Mesodermal cell (in vitro differentiated cells): ENCODE data around the gene KNDC1.

Experiments
- H3K27ac ChIP-seq: 2 replicates; pipeline ENCODE4 v1.7.0; 2013; ENCODE audit warnings: mild to moderate bottlenecking, low read depth, low read length, moderate library complexity; ENCODE audit not compliant: severe bottlenecking
- H3K36me3 ChIP-seq: 2 replicates; pipeline ENCODE4 v1.7.1; 2013; ENCODE audit warnings: mild to moderate bottlenecking, low read length, moderate library complexity; ENCODE audit not compliant: control insufficient read depth, insufficient read depth
- H3K4me1 ChIP-seq: one replicate; pipeline ENCODE4 v1.7.1; 2013; ENCODE audit warnings: mild to moderate bottlenecking, low read length; ENCODE audit not compliant: insufficient read depth, control insufficient read depth, poor library complexity, severe bottlenecking
- H3K4me3 ChIP-seq: 2 replicates; pipeline ENCODE4 v1.7.0; 2013; ENCODE audit warnings: low read length, control low read depth, mild to moderate bottlenecking; ENCODE audit not compliant: insufficient read depth, poor library complexity, severe bottlenecking; ENCODE audit errors: extremely low read depth
- H3K9me3 ChIP-seq: 2 replicates; pipeline ENCODE4 v1.7.1; 2013; ENCODE audit warnings: mild to moderate bottlenecking, low read length, moderate library complexity; ENCODE audit not compliant: control insufficient read depth
- WGBS, 2 experiments: methylation state at CpG; one replicate each; pipeline ENCODE4 v1.1.5; 2013; ENCODE audit warnings: missing lambda C conversion rate in 2 of 2; ENCODE audit not compliant: insufficient coverage in 2 of 2; 5-methylcytosine and 5-hydroxymethylcytosine counted together

Gene KNDC1

GRCh38 chr10:133157662-133158436 lies 2.2 kb upstream of the KNDC1 start:
- 89 to 92% methylated on average over 31 of the region's 34 CpGs for WGBS, 2 experiments
- Histone ChIP-seq H3K4me1 (peaks cover 22% of the 10 kb centered on the region), H3K27ac (peak overlapping the region; percentile 53), H3K9me3 (no peaks in the 10 kb centered on the region), H3K36me3 (no peaks in the 10 kb centered on the region), H3K4me3 (no peak overlapping the region)

GRCh38 chr10:133158437-133158755 lies 1.6 kb upstream of the KNDC1 start:
- Histone ChIP-seq H3K27ac (no peak overlapping the region), H3K36me3 (no peaks in the 10 kb centered on the region), H3K4me3 (no peak overlapping the region), H3K9me3 (no peaks in the 10 kb centered on the region), H3K4me1 (peaks cover 22% of the 10 kb centered on the region)
- WGBS, 2 experiments = 85 to 90% methylated on average over 11 to 12 of the region's 12 CpGs

GRCh38 chr10:133158756-133159610 lies 1.0 kb upstream of the KNDC1 start:
- no peaks in the 10 kb centered on the region for H3K9me3 ChIP-seq
- H3K36me3 ChIP-seq = no peaks in the 10 kb centered on the region
- no peak overlapping the region for H3K4me3 ChIP-seq
- peaks cover 22% of the 10 kb centered on the region for H3K4me1 ChIP-seq
- 76% methylated on average over 16 to 20 of the region's 23 CpGs for WGBS, 2 experiments
- no peak overlapping the region for H3K27ac ChIP-seq

GRCh38 chr10:133159611-133159949 lies 439 bp upstream of the KNDC1 start:
- Histone ChIP-seq H3K36me3 (no peaks in the 10 kb centered on the region), H3K4me1 (peaks cover 22% of the 10 kb centered on the region), H3K27ac (no peak overlapping the region), H3K9me3 (no peaks in the 10 kb centered on the region), H3K4me3 (no peak overlapping the region)
- 18 to 25% methylated on average over 5 to 7 of the region's 18 CpGs for WGBS, 2 experiments

GRCh38 chr10:133160826-133161471 lies 930 bp downstream of the KNDC1 start:
- Histone ChIP-seq H3K27ac (no peak overlapping the region), H3K36me3 (no peaks in the 10 kb centered on the region), H3K4me3 (peak overlapping the region; percentile 63), H3K4me1 (peaks cover 22% of the 10 kb centered on the region), H3K9me3 (no peaks in the 10 kb centered on the region)
- WGBS, 2 experiments = 9 to 21% methylated on average over 13 to 25 of the region's 29 CpGs

GRCh38 chr10:133161486-133162109 lies 1.6 kb downstream of the KNDC1 start:
- Histone ChIP-seq H3K4me3 (peak overlapping the region; percentile 63), H3K4me1 (peaks cover 22% of the 10 kb centered on the region), H3K27ac (no peak overlapping the region), H3K9me3 (no peaks in the 10 kb centered on the region), H3K36me3 (no peaks in the 10 kb centered on the region)
- 63 to 70% methylated on average over 28 to 31 of the region's 33 CpGs for WGBS, 2 experiments

- no peaks in the 10 kb centered on the region for H3K9me3 ChIP-seq
- no peaks in the 10 kb centered on the region for H3K36me3 ChIP-seq
- WGBS, 2 experiments = 94 to 95% methylated on average over 20 to 21 of the region's 22 CpGs
- peaks cover 16% of the 10 kb centered on the region for H3K4me1 ChIP-seq
- H3K27ac ChIP-seq = no peak overlapping the region
- H3K4me3 ChIP-seq = no peak overlapping the region
Observed at GRCh38 chr10:133162178-133162909, 2.3 kb downstream of the KNDC1 start.

GRCh38 chr10:133162910-133163856 lies 3.2 kb downstream of the KNDC1 start:
- H3K9me3 ChIP-seq = no peaks in the 10 kb centered on the region
- no peak overlapping the region for H3K4me3 ChIP-seq
- WGBS, 2 experiments = 87 to 88% methylated on average over 19 to 20 of the region's 21 CpGs

GRCh38 chr10:133163889-133164815 lies 4.1 kb downstream of the KNDC1 start:
- Histone ChIP-seq H3K4me1 (peaks cover 10% of the 10 kb centered on the region), H3K4me3 (no peak overlapping the region), H3K9me3 (no peaks in the 10 kb centered on the region), H3K36me3 (no peaks in the 10 kb centered on the region), H3K27ac (no peak overlapping the region)
- 86 to 93% methylated on average over 22 to 23 of the region's 31 CpGs for WGBS, 2 experiments

More at GRCh38 chr10:133162910-133163856, 3.2 kb downstream of the KNDC1 start:
- H3K27ac ChIP-seq = no peak overlapping the region
- peaks cover 10% of the 10 kb centered on the region for H3K4me1 ChIP-seq
- H3K36me3 ChIP-seq = no peaks in the 10 kb centered on the region
